ENCODE measurements around the gene PLPPR5.

- TF ChIP-seq CTCF (IDR thresholded peaks at IDR 0.05) = no peak
- TF ChIP-seq POLR2AphosphoS5 (IDR thresholded peaks at IDR 0.05) = no peak
- TF ChIP-seq POLR2A (IDR thresholded peaks at IDR 0.05; ENCODE audit: low read depth) = no peak
- TF ChIP-seq EP300 (IDR thresholded peaks at IDR 0.05) = no peak
Observed at GRCh38 chr1:99051611-99052283, 47.1 kb upstream of the PLPPR5 start.
